ENCODE data around the gene MSRB3. TPM values are rescaled to one million over a fixed set of nuclear protein-coding genes. Genes with fewer than 3 reads are reported as not detected.
"Not testable (repeated sequence)": the region's sequence is repeated elsewhere in the genome, so short reads cannot be mapped to it uniquely, and the experiment has no call there.

The MSRB3 gene
- total RNA-seq, 1 donor from 2014 or later = 77.3 TPM

DNA sequence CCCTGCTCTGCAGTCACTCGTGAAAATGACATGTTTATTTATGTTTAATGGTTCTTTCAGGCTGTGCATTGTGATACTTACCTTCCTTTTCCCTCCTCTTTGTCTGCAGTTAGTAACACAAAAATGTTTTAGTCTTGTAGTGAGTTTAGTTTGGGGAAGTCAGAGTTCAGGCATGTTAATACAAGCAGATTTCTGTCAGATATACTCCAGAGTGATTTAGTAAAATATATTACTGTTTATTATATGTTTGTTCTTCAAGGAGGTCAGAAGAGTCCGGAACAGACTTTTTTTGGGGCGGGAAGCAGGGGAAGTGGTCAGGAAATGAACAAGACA, 28.7 kb downstream of the MSRB3 start:
- Mint-ChIP-seq H3K4me1 (ENCODE audit: unreplicated experiment) (peaks cover 48% of the 10 kb centered on the region), H3K36me3 (ENCODE audit: unreplicated experiment) (peaks cover 16% of the 10 kb centered on the region), H3K27me3 (ENCODE audit: unreplicated experiment) (no peaks in the 10 kb centered on the region), H3K27ac (ENCODE audit: unreplicated experiment) (peak overlapping the region; percentile 61), H3K9me3 (ENCODE audit: unreplicated experiment) (no peaks in the 10 kb centered on the region), H3K4me3 (ENCODE audit: unreplicated experiment) (no peak overlapping the region)
- DNase-seq (ENCODE audit: extremely low spot score, unreplicated experiment) = no peak
- TF ChIP-seq, protein P1, sequence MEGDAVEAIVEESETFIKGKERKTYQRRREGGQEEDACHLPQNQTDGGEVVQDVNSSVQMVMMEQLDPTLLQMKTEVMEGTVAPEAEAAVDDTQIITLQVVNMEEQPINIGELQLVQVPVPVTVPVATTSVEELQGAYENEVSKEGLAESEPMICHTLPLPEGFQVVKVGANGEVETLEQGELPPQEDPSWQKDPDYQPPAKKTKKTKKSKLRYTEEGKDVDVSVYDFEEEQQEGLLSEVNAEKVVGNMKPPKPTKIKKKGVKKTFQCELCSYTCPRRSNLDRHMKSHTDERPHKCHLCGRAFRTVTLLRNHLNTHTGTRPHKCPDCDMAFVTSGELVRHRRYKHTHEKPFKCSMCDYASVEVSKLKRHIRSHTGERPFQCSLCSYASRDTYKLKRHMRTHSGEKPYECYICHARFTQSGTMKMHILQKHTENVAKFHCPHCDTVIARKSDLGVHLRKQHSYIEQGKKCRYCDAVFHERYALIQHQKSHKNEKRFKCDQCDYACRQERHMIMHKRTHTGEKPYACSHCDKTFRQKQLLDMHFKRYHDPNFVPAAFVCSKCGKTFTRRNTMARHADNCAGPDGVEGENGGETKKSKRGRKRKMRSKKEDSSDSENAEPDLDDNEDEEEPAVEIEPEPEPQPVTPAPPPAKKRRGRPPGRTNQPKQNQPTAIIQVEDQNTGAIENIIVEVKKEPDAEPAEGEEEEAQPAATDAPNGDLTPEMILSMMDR (IDR thresholded peaks at IDR 0.05) = no peak

DNA sequence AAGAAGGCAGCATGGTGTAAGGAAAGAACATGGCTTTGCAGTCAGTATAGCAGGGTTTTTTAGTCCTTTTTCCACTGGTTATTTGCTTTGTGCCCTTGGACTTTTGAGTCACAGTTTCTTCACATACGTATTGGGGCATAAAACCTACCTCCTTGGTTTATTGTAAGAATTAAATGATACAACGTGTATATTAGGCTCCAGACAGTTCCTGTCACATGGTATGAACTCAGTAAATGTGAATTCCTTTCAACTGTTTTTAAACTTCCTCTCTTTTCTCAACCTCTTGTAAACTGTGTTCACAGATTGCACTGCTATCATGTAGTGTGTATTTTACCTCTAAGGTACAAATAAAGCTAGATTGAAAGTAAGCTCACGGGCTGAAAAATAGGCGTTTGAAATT, 29.5 kb downstream of the MSRB3 start:
- H3K36me3 Mint-ChIP-seq (ENCODE audit: unreplicated experiment) = peaks cover 16% of the 10 kb centered on the region
- H3K4me1 Mint-ChIP-seq (ENCODE audit: unreplicated experiment) = peaks cover 43% of the 10 kb centered on the region
- peak overlapping the region; percentile 52 for H3K27ac Mint-ChIP-seq (ENCODE audit: unreplicated experiment)
- DNase-seq (ENCODE audit: extremely low spot score, unreplicated experiment) = no peak
- no peaks in the 10 kb centered on the region for H3K9me3 Mint-ChIP-seq (ENCODE audit: unreplicated experiment)
- TF ChIP-seq, protein P1 (IDR thresholded peaks at IDR 0.05) = no peak
- no peaks in the 10 kb centered on the region for H3K27me3 Mint-ChIP-seq (ENCODE audit: unreplicated experiment)
- no peak overlapping the region for H3K4me3 Mint-ChIP-seq (ENCODE audit: unreplicated experiment)

DNA sequence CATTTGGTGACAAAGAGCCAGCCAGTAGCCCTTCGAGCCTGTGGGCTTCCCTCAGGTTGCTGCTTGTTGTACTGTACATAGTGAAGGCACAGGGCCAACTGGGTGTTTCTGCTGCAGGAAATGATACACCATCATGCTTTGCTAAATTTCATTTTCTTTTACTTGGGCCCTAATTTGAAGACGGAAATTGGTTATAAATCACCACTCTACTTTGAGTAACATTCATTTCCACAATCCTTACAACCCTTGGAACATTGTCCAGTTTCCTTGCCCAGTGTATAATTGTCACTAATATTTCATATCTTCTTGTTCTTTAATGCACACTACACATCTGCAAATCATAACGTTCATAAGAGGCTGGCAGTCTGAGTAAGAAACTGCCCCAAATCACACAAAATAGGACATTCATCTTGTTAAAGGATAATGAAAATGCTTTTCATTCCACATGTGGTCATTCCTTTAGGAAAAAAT, 30.2 kb downstream of the MSRB3 start:
- DNase-seq (ENCODE audit: extremely low spot score, unreplicated experiment) = no peak
- Mint-ChIP-seq H3K9me3 (ENCODE audit: unreplicated experiment) (no peaks in the 10 kb centered on the region), H3K36me3 (ENCODE audit: unreplicated experiment) (peaks cover 16% of the 10 kb centered on the region), H3K4me3 (ENCODE audit: unreplicated experiment) (no peak overlapping the region), H3K27ac (ENCODE audit: unreplicated experiment) (peak overlapping the region; percentile 54), H3K4me1 (ENCODE audit: unreplicated experiment) (peaks cover 41% of the 10 kb centered on the region), H3K27me3 (ENCODE audit: unreplicated experiment) (no peaks in the 10 kb centered on the region)
- TF ChIP-seq, protein P1 (IDR thresholded peaks at IDR 0.05) = no peak

GRCh38 chr12:65311260-65311659, 32.8 kb downstream of the MSRB3 start:
- H3K4me1 Mint-ChIP-seq (ENCODE audit: unreplicated experiment) = peaks cover 28% of the 10 kb centered on the region
- H3K36me3 Mint-ChIP-seq (ENCODE audit: unreplicated experiment) = peaks cover 16% of the 10 kb centered on the region
- TF ChIP-seq, protein P1 (IDR thresholded peaks at IDR 0.05) = no peak
- no peak overlapping the region for H3K4me3 Mint-ChIP-seq (ENCODE audit: unreplicated experiment)
- H3K9me3 Mint-ChIP-seq (ENCODE audit: unreplicated experiment) = no peaks in the 10 kb centered on the region
- no peak for DNase-seq (ENCODE audit: extremely low spot score, unreplicated experiment)
- no peak overlapping the region for H3K27ac Mint-ChIP-seq (ENCODE audit: unreplicated experiment)
- no peaks in the 10 kb centered on the region for H3K27me3 Mint-ChIP-seq (ENCODE audit: unreplicated experiment)

- peak overlapping the region; percentile 19 for H3K27ac Mint-ChIP-seq (ENCODE audit: unreplicated experiment)
- TF ChIP-seq, protein P1 (IDR thresholded peaks at IDR 0.05) = peak; percentile 68
- no peaks in the 10 kb centered on the region for H3K27me3 Mint-ChIP-seq (ENCODE audit: unreplicated experiment)
- DNase-seq (ENCODE audit: extremely low spot score, unreplicated experiment) = no peak
- no peaks in the 10 kb centered on the region for H3K9me3 Mint-ChIP-seq (ENCODE audit: unreplicated experiment)
- H3K4me3 Mint-ChIP-seq (ENCODE audit: unreplicated experiment) = no peak overlapping the region
- H3K36me3 Mint-ChIP-seq (ENCODE audit: unreplicated experiment) = peaks cover 10% of the 10 kb centered on the region
- peaks cover 11% of the 10 kb centered on the region for H3K4me1 Mint-ChIP-seq (ENCODE audit: unreplicated experiment)
These were observed 35.3 kb downstream of the MSRB3 start for GRCh38 chr12:65313719-65314317.

DNA sequence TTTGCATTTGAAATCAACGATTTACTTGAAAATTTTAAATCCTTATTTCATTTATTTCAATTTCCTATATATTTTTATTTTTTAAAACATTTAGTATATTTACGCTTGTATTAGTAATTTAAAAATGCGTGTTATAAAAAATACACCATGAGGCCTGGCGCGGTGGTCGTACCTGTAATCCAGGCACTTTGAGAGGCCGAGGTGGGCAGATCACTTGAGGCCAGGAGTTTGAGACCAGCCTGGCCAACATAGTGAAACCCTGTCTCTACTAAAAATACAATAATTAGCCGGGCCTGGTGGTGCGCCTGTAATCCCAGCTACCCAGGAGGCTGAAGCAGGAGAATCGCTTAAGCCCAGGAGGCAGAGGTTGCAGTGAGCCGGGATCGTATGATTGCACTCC, 36.8 kb downstream of the MSRB3 start:
- peaks cover 15% of the 10 kb centered on the region for H3K4me1 Mint-ChIP-seq (ENCODE audit: unreplicated experiment)
- not testable (repeated sequence) for H3K4me3 Mint-ChIP-seq (ENCODE audit: unreplicated experiment); H3K9me3 Mint-ChIP-seq (ENCODE audit: unreplicated experiment); H3K36me3 Mint-ChIP-seq (ENCODE audit: unreplicated experiment); H3K27ac Mint-ChIP-seq (ENCODE audit: unreplicated experiment); H3K27me3 Mint-ChIP-seq (ENCODE audit: unreplicated experiment); DNase-seq (ENCODE audit: extremely low spot score, unreplicated experiment)
